ENCODE measurements around the gene GPR137. TPM values are rescaled to one million over a fixed set of nuclear protein-coding genes. Genes with fewer than 3 reads are reported as not detected.
"Not testable (repeated sequence)": the region's sequence is repeated elsewhere in the genome, so short reads cannot be mapped to it uniquely, and the experiment has no call there.

The GPR137 gene
- total RNA-seq, 4 donors from 2014 or later = 14.9 to 46.9 (median 33.8) TPM

- no peak overlapping the region for H3K4me3 ChIP-seq (replicated peaks in 1 of 3)
- 89 to 96% methylated on average over 7 of the region's 7 CpGs for WGBS, 2 donors
- peak overlapping the region; percentile 54 to 81 (median 72) for H3K27ac ChIP-seq
- H3K27me3 ChIP-seq = no peaks in the 10 kb centered on the region
- no peak for TF ChIP-seq POLR2A (IDR thresholded peaks at IDR 0.05)
- no peak for TF ChIP-seq CTCF (IDR thresholded peaks at IDR 0.05)
- H3K36me3 ChIP-seq = peaks cover 0 to 7% of the 10 kb centered on the region in 2 donors
- H3K4me1 ChIP-seq = peaks cover 15 to 51% of the 10 kb centered on the region in 2 donors
- intact Hi-C loops (cut with DNase I) = no loop called here
- no peak for DNase-seq
- no peaks in the 10 kb centered on the region for H3K9me3 ChIP-seq
Measured at GRCh38 chr11:64320556-64320955, 34.9 kb downstream of the GPR137 start.

- DNase-seq = no peak
- no peak for TF ChIP-seq CTCF (IDR thresholded peaks at IDR 0.05)
- no peak for TF ChIP-seq POLR2A (IDR thresholded peaks at IDR 0.05)
- 81 to 83% methylated on average over 5 of the region's 5 CpGs for WGBS, 2 donors
- H3K27ac ChIP-seq = peak overlapping the region; percentile 54 to 81 (median 72)
- peaks cover 0 to 5% of the 10 kb centered on the region in 2 donors for H3K36me3 ChIP-seq
- intact Hi-C loops (cut with DNase I) = no loop called here
- no peaks in the 10 kb centered on the region for H3K27me3 ChIP-seq
- H3K9me3 ChIP-seq = no peaks in the 10 kb centered on the region
- peaks cover 15 to 51% of the 10 kb centered on the region in 2 donors for H3K4me1 ChIP-seq
- H3K4me3 ChIP-seq (replicated peaks in 1 of 3) = no peak overlapping the region
Measured at GRCh38 chr11:64321026-64321425, 35.4 kb downstream of the GPR137 start.

- Histone ChIP-seq H3K36me3 (peaks cover 0 to under 1% of the 10 kb centered on the region in 2 donors), H3K4me1 (peaks cover 15 to 48% of the 10 kb centered on the region in 2 donors), H3K4me3 (replicated peaks in 1 of 3) (no peak overlapping the region), H3K27me3 (no peaks in the 10 kb centered on the region), H3K9me3 (no peaks in the 10 kb centered on the region), H3K27ac (peak overlapping the region; percentile 58 to 86 (median 81))
- intact Hi-C loops (cut with DNase I) = no loop called here
- TF ChIP-seq CTCF (IDR thresholded peaks at IDR 0.05) = no peak
- no peak for TF ChIP-seq POLR2A (IDR thresholded peaks at IDR 0.05)
- 33 to 41% methylated on average over 5 of the region's 5 CpGs for WGBS, 2 donors
- DNase-seq = peak; percentile 87 to 88
Measured at GRCh38 chr11:64321533-64321932, 35.9 kb downstream of the GPR137 start.

- intact Hi-C loops (cut with DNase I) = no loop called here
- Histone ChIP-seq H3K4me1 (peaks cover 15 to 46% of the 10 kb centered on the region in 2 donors), H3K9me3 (no peaks in the 10 kb centered on the region), H3K36me3 (no peaks in the 10 kb centered on the region), H3K27me3 (no peaks in the 10 kb centered on the region), H3K4me3 (replicated peaks in 1 of 3) (no peak overlapping the region), H3K27ac (peak overlapping the region in 2 of 3 donors; percentile 58 to 81)
- DNase-seq = no peak
- TF ChIP-seq CTCF (IDR thresholded peaks at IDR 0.05) (no peak), POLR2A (IDR thresholded peaks at IDR 0.05) (no peak)
- WGBS, 2 donors = 80 to 84% methylated on average over 6 to 7 of the region's 7 CpGs
Measured at GRCh38 chr11:64322925-64323260, 37.2 kb downstream of the GPR137 start.

- no peak for DNase-seq
- no peak for TF ChIP-seq CTCF (IDR thresholded peaks at IDR 0.05)
- TF ChIP-seq POLR2A (IDR thresholded peaks at IDR 0.05) = no peak
- H3K27ac ChIP-seq = peak overlapping the region in 1 of 3 donors; percentile 81
- no peaks in the 10 kb centered on the region for H3K36me3 ChIP-seq
- H3K4me1 ChIP-seq = peaks cover 15 to 46% of the 10 kb centered on the region in 2 donors
- no peaks in the 10 kb centered on the region for H3K9me3 ChIP-seq
- no peak overlapping the region for H3K4me3 ChIP-seq (replicated peaks in 1 of 3)
- intact Hi-C loops (cut with DNase I) = no loop called here
- no peaks in the 10 kb centered on the region for H3K27me3 ChIP-seq
- WGBS, 2 donors = 84 to 85% methylated on average over 5 of the region's 5 CpGs
Measured at GRCh38 chr11:64323373-64323772, 37.7 kb downstream of the GPR137 start.

GRCh38 chr11:64323984-64324383 lies 38.3 kb downstream of the GPR137 start:
- H3K36me3 ChIP-seq; DNase-seq; H3K9me3 ChIP-seq; intact Hi-C loops (cut with DNase I); H3K27ac ChIP-seq; H3K27me3 ChIP-seq; H3K4me3 ChIP-seq (replicated peaks in 1 of 3): not testable (repeated sequence)
- H3K4me1 ChIP-seq = peaks cover 12 to 41% of the 10 kb centered on the region in 2 donors
- 79 to 88% methylated on average over 3 to 4 of the region's 4 CpGs for WGBS, 2 donors

Measured in thyroid gland (tissue), 4 donors.